GM18858 (cell line): ENCODE data around the gene IKZF3.
A peak's percentile ranks its signal among the peaks of the same experiment; 100 is the strongest.
"Not testable (repeated sequence)": the region's sequence is repeated elsewhere in the genome, so short reads cannot be mapped to it uniquely, and the experiment has no call there.

ENCODE experiments used
- ATAC-seq: cut with Tn5 transposase; IDR thresholded peaks from one replicate; pipeline ENCODE4 v1.9.1; 2021; ENCODE audit not compliant: unreplicated experiment

The IKZF3 gene

GRCh38 chr17:39863918-39864746, at the start of gene IKZF3:
Gene IKZF3, minus strand, starts transcription at chr17:39864312. Its CDS starts 186 bp downstream, at chr17:39864126.
- ATAC-seq: no peak

GRCh38 chr17:39908789-39909352, 44.8 kb upstream of the IKZF3 start:
- ATAC-seq: no peak

GRCh38 chr17:39904990-39905288, 40.8 kb upstream of the IKZF3 start:
- ATAC-seq: no peak

- ATAC-seq: no peak
These were observed 39.2 kb upstream of the IKZF3 start for GRCh38 chr17:39903158-39903884.

GRCh38 chr17:39902027-39902426, 37.9 kb upstream of the IKZF3 start:
- not testable (repeated sequence) for ATAC-seq

GRCh38 chr17:39899215-39899614, 35.1 kb upstream of the IKZF3 start:
- no peak for ATAC-seq

- ATAC-seq: no peak
These were observed 34.0 kb upstream of the IKZF3 start for GRCh38 chr17:39898088-39898487.

- no peak for ATAC-seq
These were observed 30.7 kb upstream of the IKZF3 start for GRCh38 chr17:39894681-39895376.

- no peak for ATAC-seq
These were observed 25.1 kb upstream of the IKZF3 start for GRCh38 chr17:39889200-39889599.

- no peak for ATAC-seq
These were observed 23.0 kb upstream of the IKZF3 start for GRCh38 chr17:39887078-39887477.

GRCh38 chr17:39886102-39886501, 22.0 kb upstream of the IKZF3 start:
- not testable (repeated sequence) for ATAC-seq

- ATAC-seq: no peak
These were observed 8.6 kb upstream of the IKZF3 start for GRCh38 chr17:39872751-39873150.

- no peak for ATAC-seq
These were observed 7.7 kb upstream of the IKZF3 start for GRCh38 chr17:39871801-39872200.

GRCh38 chr17:39870776-39871175, 6.7 kb upstream of the IKZF3 start:
- no peak for ATAC-seq

- ATAC-seq: no peak
These were observed 4.4 kb upstream of the IKZF3 start for GRCh38 chr17:39868554-39868942.

- no peak for ATAC-seq
These were observed 3.9 kb upstream of the IKZF3 start, which contains the start of gene ZPBP2 for GRCh38 chr17:39867880-39868553. Gene ZPBP2, plus strand, starts transcription at chr17:39868202. Its CDS starts 153 bp downstream, at chr17:39868355.

GRCh38 chr17:39867084-39867879, 3.2 kb upstream of the IKZF3 start:
- ATAC-seq: peak; percentile 46

- no peak for ATAC-seq
These were observed 2.1 kb upstream of the IKZF3 start for GRCh38 chr17:39866013-39866730.

- ATAC-seq: no peak
These were observed 731 bp downstream of the IKZF3 start for GRCh38 chr17:39863244-39863917.
